Hematopoietic multipotent progenitor cell treated with erythropoietin and hydrocortisone succinate and interleukin-3 and kit ligand, for 17 days (in vitro differentiated cells): Measurements from ENCODE around the gene BRAP.
"Not testable (repeated sequence)": the region's sequence is repeated elsewhere in the genome, so short reads cannot be mapped to it uniquely, and the experiment has no call there.

ENCODE experiments used
- DNase-seq: peaks from one replicate; pipeline ENCODE4 v3.0.0-alpha.2; 2015; ENCODE audit warnings: low spot score

Gene BRAP

GRCh38 chr12:111673503-111673902, 12.3 kb downstream of the BRAP start:
- DNase-seq = peak; percentile 39

GRCh38 chr12:111672822-111673381, 12.9 kb downstream of the BRAP start:
- DNase-seq = no peak

- DNase-seq = no peak
Observed at GRCh38 chr12:111664961-111665865, 20.5 kb downstream of the BRAP start.

GRCh38 chr12:111664499-111664898, 21.3 kb downstream of the BRAP start:
- DNase-seq = no peak

- no peak for DNase-seq
Observed at GRCh38 chr12:111656016-111656415, 29.7 kb downstream of the BRAP start.

GRCh38 chr12:111655356-111655755, 30.4 kb downstream of the BRAP start:
- DNase-seq = no peak

GRCh38 chr12:111653596-111653995, 32.2 kb downstream of the BRAP start:
- no peak for DNase-seq

GRCh38 chr12:111652530-111652929, 33.2 kb downstream of the BRAP start:
- not testable (repeated sequence) for DNase-seq

- DNase-seq = no peak
Observed at GRCh38 chr12:111650912-111651311, 34.8 kb downstream of the BRAP start.

GRCh38 chr12:111645433-111645832, 40.3 kb downstream of the BRAP start:
- no peak for DNase-seq

GRCh38 chr12:111643427-111643826, 42.3 kb downstream of the BRAP start:
- DNase-seq = no peak

- DNase-seq = no peak
Observed at GRCh38 chr12:111642681-111643426, 42.9 kb downstream of the BRAP start.

GRCh38 chr12:111640506-111640905, 45.2 kb downstream of the BRAP start:
- no peak for DNase-seq

- no peak for DNase-seq
Observed at GRCh38 chr12:111638556-111638955, 47.2 kb downstream of the BRAP start.

GRCh38 chr12:111636209-111636945, 49.4 kb downstream of the BRAP start:
- DNase-seq = peak; percentile 34

- no peak for DNase-seq
Observed at GRCh38 chr12:111635524-111635923, 50.2 kb downstream of the BRAP start.

- DNase-seq = no peak
Observed at GRCh38 chr12:111628505-111629260, 57.1 kb downstream of the BRAP start.

- no peak for DNase-seq
Observed at GRCh38 chr12:111626230-111626629, 59.5 kb downstream of the BRAP start.

- no peak for DNase-seq
Observed at GRCh38 chr12:111624540-111624939, 61.2 kb downstream of the BRAP start.

GRCh38 chr12:111617841-111618240, 67.9 kb downstream of the BRAP start:
- not testable (repeated sequence) for DNase-seq

GRCh38 chr12:111616177-111616623, 69.6 kb downstream of the BRAP start:
- no peak for DNase-seq
